Fibroblast of upper back skin (primary cell): ENCODE measurements around the gene UTP18.
"Not testable (repeated sequence)": the region's sequence is repeated elsewhere in the genome, so short reads cannot be mapped to it uniquely, and the experiment has no call there.

Source experiments
- DNase-seq: peaks from one replicate; pipeline ENCODE4 v3.0.0-alpha.2; 2013

The UTP18 gene

DNA sequence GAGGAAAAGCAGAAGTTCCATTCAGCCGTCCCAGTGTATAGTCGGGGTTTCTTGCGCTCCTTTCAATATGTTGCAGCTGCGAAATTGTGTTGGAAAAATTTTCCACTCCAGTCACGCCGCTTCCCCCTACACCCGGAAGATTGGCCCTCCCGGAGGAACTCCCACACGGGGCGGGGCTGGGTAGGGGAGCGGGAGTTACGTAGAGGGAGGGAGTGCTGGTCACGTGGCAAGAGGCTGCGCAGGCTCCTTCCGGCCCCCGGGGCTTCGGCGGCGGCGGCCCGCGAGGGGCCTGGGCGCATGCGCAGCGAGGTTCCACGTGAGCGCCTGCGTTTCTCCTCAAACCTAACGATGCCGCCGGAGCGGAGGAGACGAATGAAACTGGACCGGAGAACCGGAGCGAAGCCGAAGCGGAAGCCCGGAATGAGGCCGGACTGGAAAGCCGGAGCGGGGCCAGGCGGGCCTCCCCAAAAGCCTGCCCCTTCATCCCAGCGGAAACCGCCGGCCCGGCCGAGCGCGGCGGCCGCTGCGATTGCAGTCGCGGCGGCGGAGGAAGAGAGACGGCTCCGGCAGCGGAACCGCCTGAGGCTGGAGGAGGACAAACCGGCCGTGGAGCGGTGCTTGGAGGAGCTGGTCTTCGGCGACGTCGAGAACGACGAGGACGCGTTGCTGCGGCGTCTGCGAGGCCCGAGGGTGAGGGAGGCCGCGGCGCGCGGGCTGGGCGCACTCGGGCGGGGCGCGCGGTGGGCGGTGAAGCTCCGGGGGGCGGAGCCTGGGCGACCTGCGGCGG, at the start of gene UTP18:
UTP18 (plus strand) TSS at position 310 of the 787 bp plus-strand sequence; CDS start at position 349, 39 bp downstream.
- DNase-seq, result peak; percentile 98

DNA sequence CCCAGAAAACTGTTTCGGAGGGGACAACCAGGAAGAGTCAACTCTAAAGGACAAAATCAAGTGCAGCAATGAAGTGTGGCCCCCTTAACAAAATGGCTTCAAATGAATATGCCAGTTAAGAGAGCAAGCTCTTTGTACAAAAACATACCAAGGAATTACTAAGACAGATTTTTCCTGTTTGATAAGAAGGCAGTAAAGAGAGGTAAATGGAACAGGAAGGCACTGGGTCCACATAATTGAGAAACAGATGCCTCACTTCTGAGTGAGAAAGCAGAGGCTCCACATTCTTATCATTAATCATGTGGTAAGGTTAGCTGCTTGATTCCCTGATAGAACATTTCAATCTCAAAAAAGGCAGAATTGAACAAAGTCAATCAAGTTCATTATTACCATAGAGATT, 45.4 kb upstream of the UTP18 start:
- DNase-seq, result no peak

DNA sequence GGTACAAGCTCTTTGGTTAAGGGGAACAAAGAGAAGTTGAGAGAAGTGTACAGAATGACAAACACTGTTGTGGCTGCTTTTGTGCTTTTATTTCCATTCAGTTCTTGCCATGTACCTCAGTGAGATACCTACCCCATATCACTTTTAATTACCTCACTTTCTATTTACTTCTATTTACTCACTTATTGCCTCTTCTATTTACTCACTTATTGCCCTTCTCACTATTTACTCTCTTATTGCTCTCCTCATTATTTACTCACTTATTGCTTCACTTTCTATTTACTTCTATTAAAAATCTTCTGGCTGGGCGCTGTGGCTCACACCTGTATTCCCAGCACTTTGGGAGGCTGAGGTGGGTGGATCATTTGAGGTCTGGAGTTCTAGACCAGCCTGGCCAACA, 42.4 kb upstream of the UTP18 start:
- DNase-seq, result no peak

DNA sequence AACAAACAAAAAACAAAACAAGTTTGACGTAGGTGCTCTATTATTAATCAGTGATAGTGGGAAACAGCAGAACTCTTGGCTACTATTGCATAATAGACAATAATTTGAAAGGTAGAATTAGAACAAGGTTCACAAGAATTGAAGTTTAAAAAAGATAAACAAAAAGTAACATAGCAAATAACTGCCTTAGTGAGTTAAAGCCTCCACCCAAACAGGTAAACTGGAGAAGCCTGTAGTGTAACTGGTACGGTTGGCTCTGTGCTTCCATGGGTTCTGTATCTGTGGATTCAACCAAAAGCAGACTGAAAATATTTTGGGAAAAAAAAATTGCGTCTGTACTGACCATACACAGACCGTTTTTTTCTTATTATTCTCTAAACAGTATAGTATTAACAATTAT, 39.0 kb upstream of the UTP18 start:
- no peak for DNase-seq

DNA sequence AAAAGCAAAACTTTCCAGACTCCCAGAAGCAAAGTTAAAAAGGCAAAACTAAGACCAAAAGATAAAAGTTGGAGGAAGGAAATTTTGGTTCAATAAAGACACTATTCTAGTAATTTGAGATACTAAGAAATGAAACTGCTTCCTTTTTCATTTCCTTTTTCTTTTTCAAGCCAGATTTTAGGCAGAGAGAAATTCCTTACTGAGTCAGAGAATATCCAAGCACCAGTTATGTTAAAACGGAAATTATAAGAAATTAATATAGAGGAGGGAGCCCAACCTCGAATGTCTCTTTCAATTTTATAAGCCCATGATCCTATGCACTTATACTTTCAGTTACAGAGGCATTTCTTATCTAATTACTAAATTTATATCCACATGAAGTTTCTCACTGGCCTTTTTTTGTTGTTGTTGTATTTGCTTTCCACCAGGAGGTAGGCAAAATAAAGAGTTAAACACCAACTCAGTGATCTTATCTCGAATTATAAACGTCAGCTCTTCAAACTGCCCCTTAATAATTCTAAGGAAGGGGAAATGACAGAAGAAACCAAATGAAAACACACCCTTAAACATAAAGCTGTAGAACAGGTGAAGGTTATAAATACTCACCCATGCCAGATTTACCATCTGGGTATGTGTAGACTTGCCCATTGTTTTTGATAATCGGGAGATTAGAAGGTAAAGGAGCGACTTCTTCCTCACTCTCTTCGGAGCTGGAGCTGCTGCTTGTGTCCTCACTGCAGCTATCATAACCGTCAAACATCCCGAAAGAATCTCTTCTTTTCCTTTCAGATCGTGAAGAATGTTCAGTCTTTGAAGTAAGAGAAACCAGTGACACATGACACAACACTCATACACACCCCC, 35.7 kb upstream of the UTP18 start:
- DNase-seq, result no peak

DNA sequence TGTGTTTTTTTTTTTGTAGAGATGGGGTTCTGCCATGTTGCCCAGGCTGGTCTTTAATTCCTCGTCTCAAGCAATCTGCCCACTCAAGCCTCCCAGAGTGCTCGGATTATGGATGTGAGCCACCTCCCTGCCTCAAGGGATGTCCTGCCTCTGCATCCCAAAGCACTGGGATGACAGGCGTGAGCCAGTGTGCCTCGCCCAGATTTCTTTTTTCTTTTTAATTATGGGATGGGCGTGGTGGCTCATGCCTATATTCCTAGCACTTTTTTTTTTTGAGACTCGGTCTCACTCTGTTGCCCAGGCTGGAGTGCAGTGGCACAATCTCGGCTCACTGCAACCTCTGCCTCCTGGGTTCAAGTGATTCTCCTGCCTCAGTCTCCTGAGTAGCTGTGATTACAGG, 34.8 kb upstream of the UTP18 start:
- DNase-seq, result not testable (repeated sequence)

DNA sequence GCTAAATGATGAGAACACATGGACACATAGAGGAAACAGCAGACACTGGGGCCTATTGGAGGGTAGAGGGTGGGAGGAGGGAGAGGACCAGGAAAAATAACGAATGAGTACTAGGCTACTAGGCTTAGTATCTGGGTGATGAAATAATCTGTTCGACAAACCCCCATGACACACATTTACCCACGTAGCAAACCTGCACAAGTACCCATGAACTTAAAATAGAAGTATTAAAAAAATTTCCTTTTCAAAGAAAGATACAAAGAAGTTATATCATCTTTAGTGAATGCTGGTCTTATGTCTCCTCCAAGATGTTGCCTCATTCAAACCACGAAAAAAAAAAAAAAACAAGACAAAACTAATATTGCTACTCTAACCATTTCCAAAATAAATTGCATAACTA, 32.2 kb upstream of the UTP18 start:
- DNase-seq, result peak; percentile 64

DNA sequence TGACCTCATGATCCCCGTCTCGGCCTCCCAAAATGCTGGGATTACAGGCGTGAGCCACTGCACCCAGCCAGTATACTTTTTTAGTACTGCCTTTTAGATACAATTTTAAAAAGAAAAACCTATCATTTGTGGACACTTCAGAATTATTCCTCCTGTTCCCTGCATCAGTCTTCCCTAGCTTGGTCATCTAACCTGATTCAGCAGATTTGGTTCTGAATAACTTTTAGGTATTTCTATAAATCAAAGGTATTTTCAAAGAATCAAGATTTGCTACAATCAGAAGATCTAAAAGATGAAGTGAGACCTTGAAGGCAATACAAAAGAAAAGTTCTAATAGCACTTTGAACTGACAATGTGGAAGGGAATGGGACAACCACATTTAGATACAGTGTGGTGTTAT, 30.5 kb upstream of the UTP18 start:
- no peak for DNase-seq

DNA sequence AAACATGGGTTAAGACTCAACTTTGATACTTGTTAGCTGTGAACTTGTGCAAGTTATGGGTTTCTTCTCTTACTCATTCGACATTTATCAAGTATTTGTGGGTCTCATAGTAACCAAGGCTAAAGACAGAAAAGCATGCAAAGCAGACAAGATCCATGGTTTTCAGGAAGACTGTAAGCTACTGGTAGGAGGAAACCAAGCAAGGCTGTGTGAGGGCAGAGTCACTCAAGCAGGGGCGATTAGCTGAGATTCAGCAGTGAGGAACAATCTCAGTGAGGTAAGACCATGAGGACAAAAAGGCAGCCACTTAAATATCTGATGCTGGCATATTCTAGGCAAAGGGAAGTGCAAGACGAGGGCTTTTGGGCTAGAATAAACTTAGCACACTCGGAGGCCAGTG, 30.0 kb upstream of the UTP18 start:
- no peak for DNase-seq

DNA sequence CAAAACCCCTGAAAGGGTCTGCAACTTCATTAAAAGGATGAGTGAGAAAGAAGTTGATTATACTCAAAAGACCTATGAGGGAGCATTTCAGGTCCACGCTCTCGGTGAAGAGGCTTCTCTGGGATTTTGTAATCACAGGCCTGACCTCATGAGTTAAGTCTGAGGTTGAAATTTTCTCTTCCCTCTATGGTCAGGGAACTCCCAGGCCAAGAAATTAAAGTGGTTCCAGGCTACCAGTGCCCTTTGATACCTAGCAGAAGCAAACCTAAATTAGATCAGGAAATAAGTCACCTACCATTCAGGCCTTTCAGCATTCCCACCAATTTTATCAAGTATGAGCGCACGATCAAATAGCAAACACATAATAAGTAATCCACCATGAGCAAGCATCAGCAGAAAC, 28.3 kb upstream of the UTP18 start:
- no peak for DNase-seq

DNA sequence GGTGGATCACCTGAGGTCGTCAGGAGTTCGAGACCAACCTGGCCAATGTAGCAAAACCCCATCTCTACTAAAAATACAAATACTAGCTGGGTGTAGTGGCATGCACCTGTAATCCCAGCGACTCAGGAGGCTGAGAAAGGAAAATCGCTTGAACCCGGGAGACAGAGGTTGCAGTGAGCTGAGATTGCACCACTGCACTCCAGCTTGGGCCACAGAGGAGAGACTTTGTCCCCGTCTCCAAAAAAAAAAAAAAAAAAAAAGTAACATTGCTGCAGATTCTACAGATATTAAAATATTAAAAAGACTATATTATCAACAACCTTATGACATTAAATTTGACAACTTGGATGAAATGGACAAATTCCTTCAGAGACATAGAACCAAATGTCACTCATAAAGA, 26.2 kb upstream of the UTP18 start:
- no peak for DNase-seq

DNA sequence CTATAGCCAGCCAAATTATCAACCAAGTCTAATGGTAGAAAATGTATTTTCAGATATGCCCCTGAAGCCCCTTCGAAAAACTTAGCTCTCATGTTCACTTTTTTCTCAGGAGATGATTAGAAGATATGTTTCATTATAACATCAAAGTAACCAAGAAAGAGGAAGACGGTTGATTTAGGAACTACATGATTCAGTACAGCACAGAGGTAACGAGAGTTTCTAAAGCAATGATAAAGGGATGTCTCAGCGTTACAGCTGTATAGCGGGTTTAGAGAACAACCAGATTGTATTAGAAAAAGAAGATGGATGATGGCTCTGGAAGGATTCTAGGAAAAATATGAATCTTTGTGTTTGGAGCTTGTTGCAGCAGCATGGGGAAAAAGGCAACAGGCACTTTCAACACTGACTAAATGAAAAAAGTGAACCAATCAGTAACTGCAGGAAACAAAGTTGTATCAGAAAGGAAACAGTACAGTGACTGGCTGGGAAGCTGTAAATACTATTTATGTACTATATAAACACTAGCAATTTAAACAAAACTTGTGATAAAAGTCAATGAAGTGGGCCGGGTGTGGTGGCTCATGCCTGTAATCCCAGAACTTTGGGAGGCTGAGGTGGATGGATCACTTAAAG, 22.0 kb upstream of the UTP18 start:
- DNase-seq, result no peak

DNA sequence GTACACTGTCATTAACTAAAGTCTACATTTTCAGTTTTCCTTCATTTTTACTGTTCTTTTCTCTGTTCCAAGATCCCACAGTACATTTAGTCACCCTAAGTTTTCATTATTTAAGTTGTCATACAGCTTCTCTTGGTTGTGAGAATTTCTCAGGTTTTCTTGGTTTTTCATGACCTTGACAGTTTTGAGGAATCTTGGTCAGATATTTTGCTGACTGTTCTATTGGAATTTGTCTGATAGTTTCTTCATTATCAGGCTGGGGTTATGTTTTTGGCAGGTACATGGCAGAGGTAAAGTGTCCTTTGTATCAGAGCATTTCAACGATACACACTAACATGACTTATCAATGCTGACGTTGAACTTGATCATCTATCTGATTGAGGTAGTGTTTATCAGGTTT, 20.1 kb upstream of the UTP18 start:
- no peak for DNase-seq

DNA sequence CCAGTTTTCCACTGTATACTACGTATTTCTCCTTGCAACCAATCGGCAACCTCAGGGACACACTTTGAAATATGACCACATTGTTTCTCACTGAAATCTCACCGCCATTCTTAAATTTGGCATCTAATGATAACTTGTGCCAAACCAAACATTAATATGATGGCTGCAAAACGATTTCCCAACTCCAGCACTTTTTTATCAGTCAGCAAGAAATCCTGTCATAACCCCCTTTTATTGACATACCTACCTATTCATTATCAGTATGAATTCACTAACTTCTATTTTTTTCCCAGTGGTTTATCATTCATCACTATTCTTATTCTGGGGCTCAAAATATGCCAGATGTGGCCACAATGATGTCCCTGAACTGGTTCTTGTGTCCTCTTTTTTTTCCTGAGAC, 16.3 kb upstream of the UTP18 start:
- no peak for DNase-seq

DNA sequence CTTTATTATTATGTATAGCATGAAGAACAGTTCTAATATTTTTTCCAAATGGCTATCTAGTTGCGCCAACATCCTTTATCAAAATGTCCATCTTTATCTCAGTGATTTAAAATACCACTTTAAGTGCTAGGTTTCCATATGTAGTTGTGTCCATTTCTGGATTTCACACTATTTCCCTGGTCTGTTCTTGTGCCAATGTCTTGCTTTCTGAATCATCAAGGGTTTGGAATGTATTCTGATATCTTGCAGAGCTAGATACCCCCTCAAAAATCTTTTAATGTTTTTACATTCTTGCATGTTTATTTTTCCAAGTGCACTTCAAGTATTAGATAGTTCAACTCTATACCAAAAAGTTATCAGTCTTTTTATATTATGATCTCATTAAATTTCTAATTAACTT, 14.8 kb upstream of the UTP18 start:
- no peak for DNase-seq

DNA sequence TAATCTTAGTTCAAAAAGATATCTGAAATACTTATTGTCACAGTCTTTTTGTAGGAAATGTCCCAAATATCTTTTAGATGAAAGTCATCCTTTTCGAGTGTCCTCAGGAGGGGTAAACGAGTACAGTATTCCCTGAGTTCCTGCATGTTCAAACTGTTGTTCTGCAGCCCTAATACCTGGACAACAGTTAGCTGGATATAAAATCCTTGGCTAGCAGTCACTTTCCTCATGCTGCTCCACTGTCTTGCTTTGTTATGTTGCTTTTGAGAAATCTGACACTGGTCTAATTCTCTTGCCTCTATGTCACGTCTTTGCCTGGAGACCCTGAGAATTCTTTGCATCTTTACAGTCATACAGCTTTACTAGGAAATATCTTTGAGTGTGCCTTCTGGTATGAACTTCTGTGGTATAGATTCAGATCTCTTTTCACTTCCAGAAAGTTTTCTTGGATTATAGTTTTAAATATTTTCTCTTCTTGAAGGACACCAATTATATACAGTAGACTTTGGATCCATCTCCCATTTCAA, 10.0 kb upstream of the UTP18 start:
- DNase-seq, result no peak

DNA sequence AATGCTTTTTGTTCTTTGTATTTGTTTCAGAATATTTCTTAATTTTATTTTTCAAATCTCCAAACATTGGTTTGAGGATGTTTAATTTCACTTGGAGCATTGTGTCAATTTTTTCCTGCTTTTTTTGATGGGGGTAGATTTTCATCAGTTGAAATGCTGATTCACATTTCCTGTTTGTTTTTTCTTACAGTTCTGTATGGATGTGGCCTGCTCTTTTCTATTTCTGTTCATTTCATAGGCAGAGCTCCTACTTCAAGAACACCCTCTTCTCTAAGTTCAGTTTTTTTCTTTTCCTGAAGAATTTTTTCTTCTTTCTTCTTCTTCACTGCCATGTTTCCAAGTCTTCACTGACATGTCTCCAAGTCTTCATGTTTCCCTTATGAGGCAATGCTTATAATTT, 9.3 kb upstream of the UTP18 start:
- no peak for DNase-seq

DNA sequence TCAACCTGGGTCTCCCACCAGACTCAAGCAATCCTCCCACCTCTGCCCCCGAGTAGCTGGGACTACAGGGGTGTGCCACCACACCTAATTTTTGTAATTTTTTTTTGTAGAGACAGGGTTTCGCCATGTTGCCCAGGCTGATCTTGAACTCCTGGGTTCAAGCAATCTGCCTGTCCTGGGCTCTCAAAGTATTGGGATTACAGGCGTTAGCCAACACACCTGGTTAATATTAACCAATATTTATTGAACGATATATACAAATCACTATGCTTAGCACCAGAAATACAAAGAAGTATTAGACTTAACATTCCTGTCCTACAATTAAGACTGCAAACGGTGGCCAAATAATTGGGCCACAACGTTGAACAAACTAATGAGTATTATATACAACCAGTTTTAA, 4.7 kb upstream of the UTP18 start:
- no peak for DNase-seq

DNA sequence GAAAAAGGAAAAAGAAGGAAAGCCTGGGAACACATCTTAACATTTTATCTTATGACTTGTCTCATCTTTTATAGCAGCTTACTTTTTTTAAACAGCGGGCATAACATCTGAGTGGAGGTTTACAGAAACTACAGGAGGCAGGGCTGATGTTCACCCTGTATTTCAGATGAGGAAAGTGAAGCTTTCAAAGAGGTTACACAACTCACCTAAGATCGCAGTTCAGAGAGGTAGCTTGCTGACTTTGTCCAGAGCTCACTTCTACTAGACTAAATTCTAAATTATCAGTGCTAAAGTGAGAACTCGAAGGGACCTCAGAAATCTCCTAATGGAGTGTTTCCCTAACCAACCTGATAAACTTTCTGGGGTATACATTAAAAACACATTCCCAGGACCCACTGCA, 4.2 kb upstream of the UTP18 start:
- no peak for DNase-seq

DNA sequence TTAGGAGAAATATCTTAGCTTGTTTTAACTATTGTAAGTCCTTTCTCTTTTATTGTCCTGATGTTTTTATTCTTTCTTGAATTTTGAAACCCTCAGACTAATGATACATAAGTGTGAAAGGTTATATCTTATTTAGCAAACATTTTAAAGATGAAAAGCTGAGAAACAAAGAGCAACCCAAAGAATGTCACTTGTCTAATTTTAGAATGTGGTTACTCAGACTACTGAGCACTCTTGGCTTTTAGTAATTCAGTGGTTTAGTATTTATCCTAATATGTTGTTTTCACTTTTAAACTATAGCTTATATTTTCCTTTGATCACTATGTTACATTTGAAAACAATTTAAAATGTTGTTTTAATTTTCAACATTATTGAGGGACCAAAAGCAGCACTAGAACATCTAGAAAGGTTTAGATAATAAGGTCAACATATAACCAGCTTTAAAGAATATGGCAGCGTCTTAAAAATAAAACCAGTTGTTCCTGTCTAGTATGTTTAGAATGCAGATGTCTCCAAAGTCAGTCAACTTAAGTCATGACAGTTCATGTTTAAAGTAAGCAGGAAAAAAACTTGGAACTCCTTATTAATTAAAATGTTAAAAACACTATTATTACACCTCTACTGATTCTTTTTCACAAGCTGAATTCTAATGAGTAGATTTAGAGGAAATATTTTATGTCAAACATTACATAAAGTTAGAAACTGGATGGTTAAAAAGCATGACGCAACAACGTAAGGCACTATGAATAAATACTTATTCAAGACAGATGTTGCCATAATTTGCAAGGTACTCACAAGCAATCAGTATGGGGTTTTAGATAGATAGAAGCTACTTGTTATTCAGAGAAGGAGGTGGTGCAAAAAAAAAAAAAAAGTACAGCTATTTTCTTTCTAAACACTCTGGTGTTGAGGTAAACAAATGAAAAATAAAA, 2.9 kb upstream of the UTP18 start:
- peak; percentile 14 for DNase-seq

DNA sequence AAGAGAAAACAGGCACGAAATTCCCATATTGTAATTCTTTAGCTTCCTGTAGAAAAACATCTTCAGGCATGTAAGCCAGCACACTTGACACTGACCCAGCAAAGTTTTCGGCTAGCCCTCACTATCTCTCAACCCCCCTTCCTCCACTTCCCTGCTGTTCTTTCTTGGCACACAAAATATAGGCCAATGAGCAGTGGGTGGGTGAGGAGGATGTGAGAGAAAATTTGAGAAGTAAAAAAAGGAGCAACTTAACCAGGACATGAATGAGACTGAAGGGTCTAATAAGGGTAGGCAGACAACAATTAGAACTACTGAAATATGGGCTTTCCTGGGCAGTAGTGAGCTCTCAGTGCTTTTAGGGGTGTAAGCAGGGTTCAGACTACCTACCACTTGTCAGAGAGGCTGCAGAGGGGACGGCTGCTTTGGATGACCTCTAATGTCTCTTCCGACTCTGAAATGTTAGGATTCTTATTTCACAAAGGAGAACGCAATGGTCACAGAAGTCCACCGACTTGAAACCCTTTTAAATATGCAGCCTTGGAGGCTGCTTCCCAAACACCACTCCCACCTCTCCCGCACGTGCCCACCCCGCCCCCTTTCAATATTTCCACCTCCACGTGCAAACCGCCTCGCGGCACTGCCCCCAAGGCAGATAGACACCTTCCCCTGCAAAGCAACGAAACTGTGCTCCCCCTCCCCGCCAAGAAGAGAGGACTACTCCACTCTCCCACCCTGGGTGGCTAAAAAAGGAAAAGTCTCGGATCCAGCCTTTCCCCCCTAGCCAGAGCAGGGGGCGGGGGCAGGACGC, 1.4 kb upstream of the UTP18 start:
- DNase-seq, result no peak
